ENCODE measurements around the gene FAM83F.
"Not testable (repeated sequence)": the region's sequence is repeated elsewhere in the genome, so short reads cannot be mapped to it uniquely, and the experiment has no call there.

The FAM83F gene

DNA sequence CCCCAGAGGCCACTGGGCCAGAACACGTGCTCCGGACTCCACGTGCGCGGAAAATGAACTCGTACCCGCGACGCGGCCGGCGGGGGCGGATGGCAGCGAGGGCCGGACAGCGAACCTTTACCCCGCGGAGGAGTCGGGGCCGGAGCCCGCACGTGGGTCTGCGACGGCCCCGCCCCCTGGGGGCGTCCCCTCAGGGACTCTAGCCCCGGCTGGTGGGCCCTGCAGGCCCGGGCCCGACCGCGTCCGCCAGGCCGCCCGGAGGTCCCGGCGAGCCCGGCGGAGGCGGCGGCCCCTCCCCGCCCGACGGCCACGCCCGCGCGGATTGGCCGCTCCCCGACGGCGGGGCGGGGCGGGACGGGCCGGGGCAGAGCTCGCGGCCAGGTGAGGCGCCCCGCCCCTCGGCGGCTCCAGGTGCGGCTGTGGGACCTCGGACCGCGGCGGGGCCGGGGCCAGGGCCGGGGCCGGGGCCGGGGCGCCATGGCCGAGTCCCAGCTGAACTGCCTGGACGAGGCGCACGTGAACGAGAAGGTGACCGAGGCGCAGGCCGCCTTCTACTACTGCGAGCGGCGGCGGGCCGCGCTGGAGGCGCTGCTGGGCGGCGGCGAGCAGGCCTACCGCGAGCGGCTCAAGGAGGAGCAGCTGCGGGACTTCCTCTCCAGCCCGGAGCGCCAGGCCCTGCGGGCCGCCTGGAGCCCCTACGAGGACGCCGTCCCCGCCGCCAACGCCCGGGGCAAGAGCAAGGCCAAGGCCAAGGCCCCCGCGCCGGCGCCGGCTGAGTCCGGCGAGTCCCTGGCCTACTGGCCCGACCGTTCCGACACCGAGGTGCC is at the start of gene FAM83F:
TSS of gene FAM83F (plus strand) at position 389 of the 827 bp plus-strand sequence. CDS start at position 478, 89 bp downstream.
- DNase-seq (ENCODE audit: low read depth in 2 of 2), result no peak

DNA sequence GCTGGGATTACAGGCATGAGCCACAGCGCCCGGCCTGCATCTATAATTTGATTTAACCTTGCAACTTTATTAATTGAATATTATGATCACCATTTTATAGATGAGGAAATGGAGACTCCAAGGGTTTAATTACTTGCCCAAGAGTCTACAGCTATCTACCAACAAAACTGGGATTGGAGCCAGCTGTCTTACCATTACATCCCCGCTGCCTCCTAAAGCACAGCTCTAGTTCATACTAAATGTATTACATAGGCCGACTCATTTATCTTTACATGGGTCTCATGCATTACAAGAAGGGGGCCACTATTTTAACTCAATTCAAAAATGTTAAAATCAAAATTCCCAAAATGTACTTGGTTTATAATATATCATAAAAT is 48.6 kb upstream of the FAM83F start:
- no peak for DNase-seq (ENCODE audit: low read depth in 2 of 2)

DNA sequence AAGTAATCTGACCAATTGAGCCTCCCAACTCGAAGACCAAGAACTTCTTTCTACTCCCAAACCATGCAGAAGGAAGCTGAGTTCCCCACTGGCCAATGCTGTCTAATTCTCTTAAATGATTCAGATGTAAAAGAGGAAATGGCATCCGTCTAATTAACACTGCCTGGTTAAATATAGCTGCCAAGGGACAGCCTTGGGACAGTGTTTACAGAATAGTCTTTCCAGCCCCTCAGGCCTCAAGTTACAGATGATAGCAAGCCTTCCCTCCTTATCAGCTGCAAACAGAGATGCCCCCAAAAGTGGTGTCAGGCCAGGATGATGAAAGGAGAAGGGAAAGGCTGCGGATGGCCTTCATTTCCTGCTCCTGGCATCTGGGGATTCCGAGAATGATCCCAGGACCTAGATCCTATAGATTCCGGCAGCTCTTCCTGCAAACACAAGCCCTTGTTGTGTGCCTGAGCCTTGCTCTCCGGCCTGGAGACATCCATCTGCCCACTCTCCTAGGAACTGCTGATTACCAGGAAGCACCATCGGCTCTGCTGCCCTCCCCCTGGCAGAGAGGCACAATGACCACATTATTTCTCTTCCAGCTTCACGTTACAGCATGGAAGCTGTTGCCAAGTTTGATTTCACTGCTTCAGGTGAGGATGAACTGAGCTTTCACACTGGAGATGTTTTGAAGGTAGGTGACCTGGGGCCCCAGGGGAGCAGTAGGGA is 48.1 kb upstream of the FAM83F start:
- DNase-seq (ENCODE audit: low read depth in 2 of 2), result no peak

DNA sequence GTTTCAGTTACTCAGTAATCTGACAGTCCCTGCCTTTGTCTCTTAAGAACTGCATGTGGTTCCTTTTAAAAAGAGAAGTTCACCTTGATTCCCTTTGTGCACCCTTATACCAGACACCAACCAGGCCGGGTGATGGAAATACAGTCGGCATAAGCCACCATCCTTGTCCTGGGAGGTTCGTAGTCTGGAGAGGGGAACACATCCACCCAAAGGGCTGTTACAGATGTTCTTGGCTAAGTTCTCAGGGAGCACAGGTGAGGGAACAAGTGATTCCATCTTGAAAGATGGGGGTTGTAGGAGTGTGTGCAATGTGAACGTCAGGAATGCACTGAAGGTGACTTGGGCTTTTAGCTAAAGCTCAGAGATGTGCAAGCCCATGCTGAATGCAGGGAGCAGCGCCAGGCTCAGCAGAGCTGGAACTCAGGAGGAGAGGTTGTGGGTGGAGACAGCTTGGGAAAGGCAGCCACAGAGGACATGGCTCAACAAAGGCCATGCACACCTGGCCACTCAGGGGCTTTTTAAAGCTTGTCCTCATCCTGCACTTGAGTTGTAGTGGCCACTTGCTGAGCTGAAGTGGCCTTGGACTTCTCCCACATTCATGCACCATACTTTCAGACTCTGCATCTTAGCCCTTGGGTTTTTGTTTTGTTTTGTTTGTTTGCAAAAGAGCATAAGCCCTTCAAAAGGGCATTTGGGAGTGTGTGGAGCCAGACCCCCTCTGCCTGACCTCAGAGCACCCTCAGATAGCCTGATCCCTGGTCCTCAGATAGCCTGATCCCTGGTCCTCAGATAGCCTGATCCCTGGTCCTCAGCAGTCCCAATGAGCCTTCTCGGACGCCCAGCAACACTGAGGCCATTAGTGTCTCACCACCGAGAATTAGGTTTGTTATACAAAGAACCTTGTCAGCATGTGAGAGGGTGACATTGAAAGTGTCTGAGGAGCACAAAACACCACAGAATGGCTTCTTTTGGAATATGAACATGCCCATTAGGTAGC is 47.2 kb upstream of the FAM83F start:
- no peak for DNase-seq (ENCODE audit: low read depth in 2 of 2)

DNA sequence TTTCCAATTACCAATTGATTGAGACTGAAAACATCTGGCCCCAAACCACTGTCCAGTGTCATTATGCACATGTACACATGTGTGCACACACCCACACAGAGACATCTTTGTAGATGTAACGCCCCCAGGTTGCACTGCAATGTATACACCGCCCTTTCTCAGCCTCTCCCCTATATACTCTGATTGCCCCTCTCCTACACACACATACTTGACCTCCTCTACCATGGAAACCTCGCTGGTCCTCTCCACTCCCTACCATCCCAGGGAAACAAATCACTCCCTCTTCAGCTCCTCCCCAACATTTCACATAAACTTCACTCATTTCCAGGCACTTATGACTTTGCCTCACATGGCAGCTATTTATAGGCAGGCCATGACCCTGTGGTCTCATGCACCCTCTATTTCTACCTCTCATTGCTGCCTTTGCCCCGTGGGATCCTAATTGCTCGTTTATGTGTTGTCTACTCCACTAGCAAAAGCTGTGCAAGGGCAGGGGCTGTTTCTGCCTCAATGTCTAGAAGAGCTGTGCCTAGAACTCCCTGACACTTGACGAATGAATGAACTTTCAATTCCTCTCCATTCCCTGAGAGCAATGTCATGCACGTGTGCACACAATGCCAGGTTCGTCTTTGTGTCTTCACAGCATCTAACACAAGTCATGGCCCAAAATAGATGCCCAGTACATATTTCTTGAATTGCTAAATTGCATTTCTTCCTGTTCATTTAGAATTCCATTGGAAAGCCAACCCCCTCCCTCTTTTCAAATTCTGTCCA is 44.6 kb upstream of the FAM83F start:
- no peak for DNase-seq (ENCODE audit: low read depth in 2 of 2)

DNA sequence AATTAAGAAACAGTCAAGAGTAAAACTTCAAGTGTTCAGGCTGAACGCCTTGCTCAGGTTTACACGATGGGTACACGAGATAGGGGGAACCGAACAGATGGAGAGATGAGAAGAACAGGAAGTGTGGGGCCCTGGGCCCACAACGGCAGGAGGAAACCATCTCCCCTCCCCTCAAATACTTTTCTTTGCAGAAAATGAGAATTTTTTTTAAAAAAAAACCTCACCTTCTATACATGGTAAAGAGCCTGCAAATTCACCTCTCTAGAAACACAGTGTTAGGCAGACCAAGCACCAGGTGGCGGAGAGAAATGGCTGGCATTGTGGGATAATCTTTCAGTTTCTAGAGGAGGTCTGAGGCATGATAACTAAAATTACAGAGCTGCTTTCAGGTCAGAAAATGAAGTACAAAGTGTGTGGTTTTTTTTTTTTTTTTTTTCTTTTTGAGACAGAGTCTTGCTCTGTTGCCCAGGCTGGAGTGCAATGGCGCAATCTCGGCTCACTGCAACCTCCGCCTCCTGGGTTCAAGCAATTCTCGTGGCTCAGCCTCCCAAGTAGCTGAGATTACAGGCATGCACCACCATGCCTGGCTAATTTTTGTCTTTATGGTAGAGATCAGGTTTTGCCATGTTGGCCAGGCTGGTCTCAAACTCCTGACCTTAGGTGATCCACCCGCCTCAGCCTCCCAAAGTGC is 43.0 kb upstream of the FAM83F start:
- DNase-seq (ENCODE audit: low read depth in 2 of 2), result not testable (repeated sequence)

DNA sequence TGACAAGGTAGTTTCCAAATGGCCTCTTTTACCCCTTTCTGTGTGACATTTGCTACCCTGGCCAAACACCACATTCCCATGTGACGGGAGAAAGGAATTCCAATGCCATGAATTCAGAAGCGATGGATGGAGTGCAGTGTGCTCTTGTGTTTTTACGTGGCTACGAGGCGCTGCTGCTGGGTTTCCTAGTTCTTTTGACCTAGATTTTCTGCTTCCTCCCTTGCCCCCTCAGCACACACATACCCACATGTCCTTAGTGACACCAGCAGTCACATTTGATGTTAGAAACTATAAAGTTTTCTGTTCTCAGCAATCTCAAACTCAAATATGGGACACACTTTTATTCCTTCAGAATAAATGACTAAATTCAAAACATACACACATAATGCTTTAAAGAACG is 42.4 kb upstream of the FAM83F start:
- no peak for DNase-seq (ENCODE audit: low read depth in 2 of 2)

DNA sequence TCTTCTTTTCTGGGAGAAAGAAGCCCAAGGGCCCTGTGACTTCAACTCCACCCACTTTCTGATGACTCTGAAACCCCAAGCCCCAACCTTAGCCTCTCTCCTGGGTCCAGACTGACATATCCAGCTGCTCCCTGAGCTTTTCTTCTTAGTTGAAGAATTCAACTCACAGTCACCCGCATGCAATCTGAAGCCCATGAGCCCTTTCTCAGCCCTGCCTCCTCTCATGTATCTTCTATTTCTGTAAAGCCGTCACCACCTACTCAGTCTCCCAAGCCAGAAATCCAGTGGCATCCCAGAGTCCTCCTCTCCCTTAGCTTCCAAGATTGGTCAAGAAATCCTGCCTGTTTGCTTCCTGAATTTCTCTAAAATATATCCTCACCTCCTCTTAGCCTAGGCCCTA is 41.7 kb upstream of the FAM83F start:
- no peak for DNase-seq (ENCODE audit: low read depth in 2 of 2)

DNA sequence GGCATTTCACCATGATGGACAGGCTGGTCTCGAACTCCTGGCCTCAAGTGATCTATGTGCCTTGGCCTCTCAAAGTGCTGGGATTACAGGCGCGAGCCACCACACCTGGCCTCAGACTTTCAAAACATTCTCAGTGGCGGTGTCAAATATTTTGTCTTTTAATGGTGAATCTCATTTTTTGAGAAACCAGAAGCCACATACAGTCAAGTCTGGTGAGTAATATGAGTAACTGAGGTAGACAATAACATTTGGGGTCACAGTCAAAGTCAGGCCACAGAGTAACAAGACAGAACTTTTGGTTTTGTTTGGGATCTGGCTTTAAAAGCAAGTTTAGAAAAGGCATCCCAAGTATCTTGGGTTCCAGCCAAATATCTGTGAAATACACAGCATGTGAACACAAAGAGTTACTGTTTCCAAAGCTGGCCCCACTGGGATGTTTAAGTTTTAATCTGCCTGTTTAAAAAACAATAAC is 40.1 kb upstream of the FAM83F start:
- DNase-seq (ENCODE audit: low read depth in 2 of 2), result no peak

DNA sequence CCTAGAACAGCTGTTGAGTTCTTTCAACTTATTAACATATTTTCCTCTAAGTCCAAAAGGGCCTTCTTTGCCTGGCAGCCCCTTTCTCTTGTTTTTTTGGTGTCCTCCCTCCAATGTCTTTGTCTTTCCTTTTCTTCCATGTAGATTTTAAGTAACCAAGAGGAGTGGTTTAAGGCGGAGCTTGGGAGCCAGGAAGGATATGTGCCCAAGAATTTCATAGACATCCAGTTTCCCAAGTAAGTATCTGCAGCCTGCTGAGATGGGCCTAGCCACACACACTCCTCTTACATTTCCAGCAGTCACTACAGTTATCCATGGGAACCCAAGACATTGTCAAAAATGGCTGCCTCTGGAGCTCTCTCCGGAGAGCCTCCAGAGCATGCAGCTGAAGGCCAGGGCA is 39.1 kb upstream of the FAM83F start:
- DNase-seq (ENCODE audit: low read depth in 2 of 2), result no peak

DNA sequence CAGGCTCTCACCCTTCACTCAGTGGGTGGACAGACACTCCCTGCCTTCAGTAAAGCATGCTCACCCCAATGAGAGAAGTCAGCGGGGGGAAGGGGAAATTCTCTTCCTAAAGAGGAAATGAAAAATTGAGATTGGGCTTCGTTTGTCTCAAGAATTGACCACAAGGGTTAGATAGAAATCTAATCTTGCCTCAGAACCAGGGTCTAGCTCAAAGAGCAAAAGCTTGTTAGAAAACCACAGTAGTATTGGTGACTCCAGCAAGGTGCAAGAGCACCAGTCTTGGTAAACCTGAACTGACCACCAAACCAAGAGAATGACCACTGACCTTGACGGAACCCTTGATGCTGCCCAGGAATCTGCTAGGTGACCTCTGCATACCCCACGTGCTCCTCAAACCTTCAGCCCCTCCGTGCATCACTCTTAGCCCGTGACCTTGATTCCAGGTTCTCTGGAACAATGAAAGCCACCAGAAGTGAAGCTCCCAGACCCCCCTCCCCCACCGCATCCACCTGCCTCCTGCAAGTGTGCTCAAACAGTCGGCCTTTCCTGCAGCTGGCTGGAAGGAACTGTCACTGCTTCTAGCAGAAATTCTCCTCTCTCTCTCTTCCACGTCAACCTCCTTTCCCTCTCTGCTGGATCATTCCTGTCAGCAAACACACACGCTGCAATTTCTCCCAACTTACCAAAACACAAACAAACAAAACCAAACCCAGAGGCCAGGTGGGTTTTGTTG is 37.7 kb upstream of the FAM83F start:
- DNase-seq (ENCODE audit: low read depth in 2 of 2), result no peak

DNA sequence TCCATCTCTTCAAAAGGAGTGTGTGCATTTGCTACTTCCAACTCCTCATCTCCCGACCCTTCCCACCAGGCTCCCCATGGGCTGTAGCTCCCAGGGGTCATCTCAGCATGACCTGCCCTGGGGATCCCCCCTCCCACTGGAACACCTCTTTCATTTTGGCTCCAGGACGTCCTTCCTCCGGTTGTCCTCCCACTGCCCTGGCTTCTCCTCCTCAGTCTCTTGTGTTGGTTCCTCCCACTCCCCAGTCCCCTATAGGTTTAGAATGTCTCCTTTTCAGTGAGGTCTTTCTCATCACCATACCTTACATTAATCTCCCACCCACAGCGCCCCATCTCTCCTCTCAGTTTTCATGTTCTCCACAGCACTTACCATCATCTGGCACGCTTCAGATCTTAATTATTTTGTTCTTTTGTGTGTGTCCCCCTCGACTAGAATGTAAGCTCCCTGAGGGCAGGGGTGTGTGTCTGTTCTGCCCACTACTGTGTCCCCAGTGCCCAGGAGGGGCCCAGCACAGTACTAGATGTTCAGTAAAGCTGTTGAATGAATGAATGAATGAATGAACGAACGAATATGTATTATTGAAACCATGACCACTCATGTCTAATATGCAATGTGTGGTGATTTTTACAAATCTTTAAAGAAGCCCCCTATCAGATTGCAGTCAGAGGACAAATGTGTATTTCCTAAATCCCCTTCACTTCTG is 36.6 kb upstream of the FAM83F start:
- no peak for DNase-seq (ENCODE audit: low read depth in 2 of 2)

DNA sequence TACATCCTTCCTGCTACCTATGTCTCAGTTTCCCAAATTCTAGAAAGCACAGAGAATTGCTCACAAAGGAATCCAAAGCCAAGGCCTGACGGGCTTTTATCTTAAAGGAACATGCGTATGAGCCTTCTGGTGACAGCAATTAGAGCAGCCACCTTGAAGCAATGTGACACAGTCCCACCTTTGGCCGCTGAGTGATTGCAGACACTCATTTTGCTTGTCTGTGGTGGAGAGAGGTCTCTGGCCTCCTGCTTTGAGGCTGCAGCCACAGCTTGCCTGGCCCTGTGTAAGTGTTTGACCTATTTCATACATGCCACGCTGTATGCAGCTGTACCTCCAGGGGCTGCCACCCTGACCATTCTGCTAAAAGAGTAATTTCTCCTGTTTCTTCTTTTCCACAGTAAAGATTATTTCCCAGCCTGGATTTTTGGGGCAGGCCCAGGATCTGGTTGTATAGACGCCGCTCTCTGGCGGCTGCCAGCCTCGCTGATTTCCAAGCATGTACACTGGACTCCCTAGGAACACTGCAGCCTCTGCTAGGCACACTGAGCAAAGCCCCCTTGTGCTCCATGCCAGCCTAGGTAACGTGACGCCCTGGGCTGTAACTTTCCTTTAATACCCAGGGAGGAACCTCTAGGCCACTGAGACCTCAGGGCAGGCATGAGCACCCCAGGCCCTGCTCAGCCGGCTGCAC is 35.7 kb upstream of the FAM83F start:
- no peak for DNase-seq (ENCODE audit: low read depth in 2 of 2)

DNA sequence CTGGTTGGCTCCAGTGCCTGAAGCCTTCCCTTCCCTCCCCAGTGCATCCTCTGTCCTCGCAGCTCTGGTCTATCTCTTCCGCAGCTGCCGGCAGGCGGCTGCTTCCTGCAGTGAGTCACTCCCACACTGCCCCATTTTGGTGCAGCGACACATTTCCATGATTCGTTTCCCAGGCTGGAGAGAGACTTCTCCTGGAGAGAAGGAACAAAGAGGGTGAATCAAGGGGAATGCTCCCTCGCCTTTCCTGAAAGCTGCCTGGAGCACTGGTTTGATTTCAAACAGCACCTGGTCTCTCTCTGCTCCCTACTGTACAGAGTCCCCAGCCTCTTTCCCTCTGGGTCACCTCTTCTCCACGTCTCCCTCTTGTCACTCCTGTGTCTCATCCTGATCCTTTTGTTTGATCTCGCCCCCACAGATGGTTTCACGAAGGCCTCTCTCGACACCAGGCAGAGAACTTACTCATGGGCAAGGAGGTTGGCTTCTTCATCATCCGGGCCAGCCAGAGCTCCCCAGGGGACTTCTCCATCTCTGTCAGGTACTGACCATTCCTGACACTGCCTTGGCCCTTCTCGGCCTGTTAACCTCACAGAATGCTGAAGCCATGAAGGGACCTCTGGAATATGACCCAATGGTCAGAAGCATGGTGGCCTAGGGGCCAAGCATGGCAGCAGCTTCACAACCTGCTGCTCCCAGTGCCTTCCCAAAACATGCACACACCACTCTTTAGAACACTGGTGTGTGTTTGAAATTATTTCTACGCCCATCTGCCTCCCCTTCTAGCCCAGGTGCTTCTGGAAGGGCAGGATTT is 34.9 kb upstream of the FAM83F start, which contains the start of gene TMA7B:
TSS of gene TMA7B (plus strand) at position 758 of the 808 bp plus-strand sequence. CDS start 3,978 bp downstream, outside the sequence.
- DNase-seq (ENCODE audit: low read depth in 2 of 2), result no peak

DNA sequence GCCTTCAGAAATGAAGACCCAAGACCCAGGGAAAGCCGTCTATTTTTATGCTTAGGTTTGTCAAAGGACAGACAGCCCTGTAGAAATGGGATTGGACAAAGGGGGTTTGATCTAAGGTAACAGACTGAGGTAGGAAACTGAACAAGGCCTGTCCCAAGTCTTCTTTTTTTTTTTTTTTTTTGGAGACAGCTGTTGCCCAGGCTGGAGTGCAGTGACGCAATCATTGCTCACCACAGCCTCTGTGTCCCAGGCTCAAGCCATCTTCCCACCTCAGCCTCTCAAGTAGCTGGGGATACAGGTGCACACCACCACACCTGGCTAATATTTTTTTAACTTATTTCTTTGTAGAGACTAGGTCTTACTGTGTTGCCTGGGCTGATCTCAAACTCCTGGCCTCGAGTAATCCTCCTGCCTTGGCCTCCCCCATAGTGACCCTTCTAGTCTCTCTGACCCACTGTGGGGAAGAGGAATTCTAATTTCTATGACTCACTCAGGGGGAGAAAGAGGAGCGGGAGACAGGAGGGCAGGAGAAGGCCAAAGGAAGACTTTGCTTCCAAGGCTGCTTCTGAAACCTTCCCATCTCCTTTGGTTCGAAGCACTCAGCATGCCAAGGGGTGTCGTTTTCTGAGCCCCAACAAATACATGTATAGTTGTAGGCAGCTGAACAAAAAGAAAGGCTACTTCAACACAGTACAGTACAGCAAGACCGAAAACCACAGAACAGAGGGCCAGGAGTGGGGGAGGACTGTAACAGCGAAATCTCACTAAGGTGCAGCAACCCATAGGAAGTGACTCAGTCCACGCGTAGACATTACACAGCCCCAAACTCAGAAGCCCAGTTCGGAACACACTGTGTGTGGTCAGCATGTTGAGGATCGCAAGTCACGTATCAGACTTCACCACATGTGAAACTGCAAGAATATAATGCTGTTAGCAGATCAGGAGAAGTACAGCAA is 33.7 kb upstream of the FAM83F start:
- peak; percentile 73 to 75 for DNase-seq (ENCODE audit: low read depth in 2 of 2)

DNA sequence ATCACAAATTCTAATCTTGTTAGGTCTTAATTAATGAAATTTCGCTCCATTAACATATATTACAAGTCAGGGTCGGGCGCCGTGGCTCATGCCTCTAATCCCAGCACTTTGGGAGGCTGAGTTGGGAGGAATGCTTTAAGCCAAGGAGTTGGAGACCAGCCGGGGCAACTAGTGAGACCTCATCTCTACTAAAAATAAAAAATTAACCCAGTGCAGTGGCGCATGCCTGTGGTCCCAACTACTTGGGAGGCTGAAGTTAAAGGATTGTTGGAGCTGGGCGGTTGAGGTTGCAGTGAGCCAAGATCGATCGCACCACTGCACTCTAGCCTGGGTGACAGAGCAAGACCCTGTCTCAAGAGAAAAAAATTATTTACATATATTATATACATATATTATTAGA is 32.7 kb upstream of the FAM83F start:
- DNase-seq (ENCODE audit: low read depth in 2 of 2), result no peak

Data from stimulated activated CD8-positive, alpha-beta memory T cell treated with anti-CD3 and anti-CD28 coated beads, Interleukin-15, amount 100 ng/mL, for 48 hours (primary cell).